ENCODE measurements around the gene SHISAL1.

SHISAL1 gene

GRCh38 chr22:44281768-44282637, 30.7 kb downstream of the SHISAL1 start:
- DNase-seq (ENCODE audit: extremely low read depth in 1 of 2, low read depth in 1 of 2) = no peak

GRCh38 chr22:44280665-44281188, 32.0 kb downstream of the SHISAL1 start:
- DNase-seq (ENCODE audit: extremely low read depth in 1 of 2, low read depth in 1 of 2) = no peak

- no peak for DNase-seq (ENCODE audit: extremely low read depth in 1 of 2, low read depth in 1 of 2)
These were observed 33.7 kb downstream of the SHISAL1 start for GRCh38 chr22:44279069-44279360.

- DNase-seq (ENCODE audit: extremely low read depth in 1 of 2, low read depth in 1 of 2) = no peak
These were observed 34.3 kb downstream of the SHISAL1 start for GRCh38 chr22:44278243-44279068.

- DNase-seq (ENCODE audit: extremely low read depth in 1 of 2, low read depth in 1 of 2) = no peak
These were observed 35.2 kb downstream of the SHISAL1 start for GRCh38 chr22:44277386-44278135.

- DNase-seq (ENCODE audit: extremely low read depth in 1 of 2, low read depth in 1 of 2) = no peak
These were observed 35.9 kb downstream of the SHISAL1 start for GRCh38 chr22:44276706-44277356.

GRCh38 chr22:44276041-44276440, 36.7 kb downstream of the SHISAL1 start:
- DNase-seq (ENCODE audit: extremely low read depth in 1 of 2, low read depth in 1 of 2) = no peak

GRCh38 chr22:44275631-44275995, 37.1 kb downstream of the SHISAL1 start:
- DNase-seq (ENCODE audit: extremely low read depth in 1 of 2, low read depth in 1 of 2) = no peak

GRCh38 chr22:44274918-44275630, 37.7 kb downstream of the SHISAL1 start:
- no peak for DNase-seq (ENCODE audit: extremely low read depth in 1 of 2, low read depth in 1 of 2)

- DNase-seq (ENCODE audit: extremely low read depth in 1 of 2, low read depth in 1 of 2) = no peak
These were observed 39.6 kb downstream of the SHISAL1 start for GRCh38 chr22:44273175-44273574.

GRCh38 chr22:44272401-44272771, 40.4 kb downstream of the SHISAL1 start:
- no peak for DNase-seq (ENCODE audit: extremely low read depth in 1 of 2, low read depth in 1 of 2)

- DNase-seq (ENCODE audit: extremely low read depth in 1 of 2, low read depth in 1 of 2) = no peak
These were observed 40.9 kb downstream of the SHISAL1 start for GRCh38 chr22:44271732-44272400.

- no peak for DNase-seq (ENCODE audit: extremely low read depth in 1 of 2, low read depth in 1 of 2)
These were observed 41.7 kb downstream of the SHISAL1 start for GRCh38 chr22:44271010-44271500.

- no peak for DNase-seq (ENCODE audit: extremely low read depth in 1 of 2, low read depth in 1 of 2)
These were observed 42.2 kb downstream of the SHISAL1 start for GRCh38 chr22:44270556-44270880.

- DNase-seq (ENCODE audit: extremely low read depth in 1 of 2, low read depth in 1 of 2) = no peak
These were observed 42.8 kb downstream of the SHISAL1 start for GRCh38 chr22:44269757-44270555.

- DNase-seq (ENCODE audit: extremely low read depth in 1 of 2, low read depth in 1 of 2) = no peak
These were observed 43.6 kb downstream of the SHISAL1 start for GRCh38 chr22:44269117-44269498.

- no peak for DNase-seq (ENCODE audit: extremely low read depth in 1 of 2, low read depth in 1 of 2)
These were observed 44.2 kb downstream of the SHISAL1 start for GRCh38 chr22:44268431-44269116.

- DNase-seq (ENCODE audit: extremely low read depth in 1 of 2, low read depth in 1 of 2) = no peak
These were observed 44.9 kb downstream of the SHISAL1 start for GRCh38 chr22:44267856-44268255.

Measured in activated CD8-positive, alpha-beta memory T cell treated with anti-CD3 and anti-CD28 coated beads for 1 hour (primary cell).